ENCODE data around the gene INAFM1.

INAFM1 gene

GRCh38 chr19:47274071-47274890 lies at the start of gene INAFM1:
TSS of gene INAFM1 (plus strand) at chr19:47274885. CDS start at chr19:47274920, 35 bp downstream.
- DNase-seq, result peak; percentile 69 to 80

GRCh38 chr19:47225746-47226425 lies 48.8 kb upstream of the INAFM1 start:
- DNase-seq, result peak; percentile 70 to 75

- DNase-seq, result peak; percentile 72 to 79
These were observed 48.0 kb upstream of the INAFM1 start for GRCh38 chr19:47226426-47227351.

- DNase-seq, result peak; percentile 70 to 73
These were observed 47.1 kb upstream of the INAFM1 start for GRCh38 chr19:47227352-47228167.

- DNase-seq, result peak in 1 of 2 experiments; percentile 3
These were observed 46.3 kb upstream of the INAFM1 start for GRCh38 chr19:47228168-47228936.

GRCh38 chr19:47228937-47229675 lies 45.6 kb upstream of the INAFM1 start:
- no peak for DNase-seq

- no peak for DNase-seq
These were observed 45.0 kb upstream of the INAFM1 start for GRCh38 chr19:47229676-47230053.

GRCh38 chr19:47230054-47230920 lies 44.4 kb upstream of the INAFM1 start:
- DNase-seq, result peak; percentile 9 to 10

GRCh38 chr19:47230921-47231214 lies 43.8 kb upstream of the INAFM1 start, which contains the start of gene BBC3:
TSS of gene BBC3 (minus strand) at chr19:47231199. CDS start at chr19:47228431, 2,768 bp downstream.
- DNase-seq, result no peak

- peak; percentile 29 to 36 for DNase-seq
These were observed 43.2 kb upstream of the INAFM1 start for GRCh38 chr19:47231215-47232054.

- no peak for DNase-seq
These were observed 42.1 kb upstream of the INAFM1 start for GRCh38 chr19:47232422-47233211.

GRCh38 chr19:47236072-47236675 lies 38.5 kb upstream of the INAFM1 start:
- no peak for DNase-seq

- DNase-seq, result no peak
These were observed 35.5 kb upstream of the INAFM1 start for GRCh38 chr19:47239152-47239551.

GRCh38 chr19:47239610-47240296 lies 34.9 kb upstream of the INAFM1 start:
- no peak for DNase-seq

- DNase-seq, result no peak
These were observed 34.1 kb upstream of the INAFM1 start for GRCh38 chr19:47240556-47240955.

- DNase-seq, result no peak
These were observed 33.4 kb upstream of the INAFM1 start for GRCh38 chr19:47240996-47241918.

Measured in AML-193 (cell line).